ENCODE data around the gene DOCK7.
A peak's percentile ranks its signal among the peaks of the same experiment; 100 is the strongest.
"Not testable (repeated sequence)": the region's sequence is repeated elsewhere in the genome, so short reads cannot be mapped to it uniquely, and the experiment has no call there.

DOCK7 gene

DNA sequence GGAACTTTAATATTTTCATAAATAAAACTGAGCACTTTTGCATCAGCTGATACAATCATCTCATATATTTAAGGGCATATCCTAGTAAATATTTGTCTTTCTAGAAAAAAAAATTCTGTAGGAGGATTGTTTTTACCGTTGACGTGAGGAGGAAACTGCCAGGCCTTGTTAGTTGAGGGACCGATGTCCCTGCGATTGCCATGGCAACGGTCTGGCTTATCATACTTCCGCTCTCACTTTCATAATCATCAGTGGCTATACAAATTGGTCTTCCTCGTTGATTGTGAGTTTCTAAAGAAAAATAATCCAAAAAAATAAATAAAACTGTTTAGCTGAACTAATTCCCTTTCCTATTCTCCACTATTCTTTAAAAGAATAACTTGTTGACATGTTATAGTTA, 160.2 kb downstream of the DOCK7 start:
- DNase-seq, result no peak

DNA sequence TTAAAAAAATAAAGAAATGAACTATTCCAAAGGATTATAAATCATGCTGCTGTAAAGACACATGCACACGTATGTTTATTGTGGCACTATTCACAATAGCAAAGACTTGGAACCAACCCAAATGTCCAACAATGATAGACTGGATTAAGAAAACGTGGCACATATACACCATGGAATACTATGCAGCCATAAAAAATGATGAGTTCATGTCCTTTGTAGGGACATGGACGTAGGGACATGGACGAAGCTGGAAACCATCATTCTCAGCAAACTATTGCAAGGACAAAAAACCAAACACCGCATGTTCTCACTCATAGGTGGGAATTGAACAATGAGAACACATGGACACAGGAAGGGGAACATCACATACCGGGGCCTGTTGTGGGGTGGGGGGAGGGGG, 160.8 kb downstream of the DOCK7 start:
- DNase-seq, result not testable (repeated sequence)

- DNase-seq, result no peak
Observed at GRCh38 chr1:62523860-62524259, 164.3 kb downstream of the DOCK7 start.

GRCh38 chr1:62516600-62516999, 171.6 kb downstream of the DOCK7 start:
- DNase-seq, result no peak

DNA sequence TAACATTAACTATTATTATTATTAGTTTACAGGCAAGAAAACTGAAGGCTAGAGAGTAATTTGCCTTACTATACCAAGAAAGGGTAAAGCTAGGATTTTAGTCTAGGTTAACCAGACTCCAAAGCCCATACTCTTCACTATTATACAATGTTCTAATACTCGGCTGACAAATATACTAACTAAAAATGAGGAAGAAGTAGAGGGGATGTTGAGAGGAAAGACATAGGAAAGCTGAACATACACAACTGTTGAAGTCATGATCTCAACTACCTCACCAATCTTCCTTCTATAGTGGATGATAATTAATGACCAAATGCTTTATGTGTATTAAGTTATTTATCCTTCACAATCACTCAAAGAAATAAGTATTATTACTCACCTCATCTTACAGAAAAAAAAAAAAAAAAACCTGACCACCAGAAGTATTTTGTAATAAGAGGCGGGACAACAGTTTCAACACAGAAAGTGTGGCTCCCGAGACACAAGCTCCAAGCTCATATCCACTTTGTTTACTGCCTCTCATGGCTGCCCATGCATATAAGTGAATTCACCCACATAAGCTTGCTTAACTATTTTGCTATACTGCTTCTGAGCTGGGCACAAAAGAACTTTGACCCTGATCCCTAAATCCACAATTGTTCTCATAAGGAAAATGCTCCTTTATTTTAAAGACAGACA, 173.3 kb downstream of the DOCK7 start:
- DNase-seq, result no peak

DNA sequence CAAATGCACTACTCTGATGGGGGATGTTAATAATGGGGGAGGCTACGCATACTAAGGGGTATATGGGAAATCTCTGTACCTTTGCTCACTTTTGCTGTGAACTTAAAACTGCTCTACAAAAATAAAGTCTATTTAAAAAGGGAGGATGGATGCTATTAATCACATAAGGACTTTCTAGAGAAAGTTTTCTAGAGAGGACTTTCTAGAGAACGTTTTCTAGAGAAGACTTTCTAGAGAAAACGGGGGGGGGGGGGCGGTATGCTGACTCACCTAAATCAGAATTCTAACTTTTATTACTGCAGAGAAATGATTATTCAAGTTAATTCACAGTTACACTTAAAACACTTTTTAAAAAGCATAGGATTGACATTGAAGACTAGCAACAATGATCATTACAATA, 175.2 kb downstream of the DOCK7 start:
- DNase-seq, result no peak

GRCh38 chr1:62509028-62509427, 179.2 kb downstream of the DOCK7 start:
- DNase-seq, result no peak

GRCh38 chr1:62508187-62508758, 179.9 kb downstream of the DOCK7 start:
- peak; percentile 12 for DNase-seq

DNA sequence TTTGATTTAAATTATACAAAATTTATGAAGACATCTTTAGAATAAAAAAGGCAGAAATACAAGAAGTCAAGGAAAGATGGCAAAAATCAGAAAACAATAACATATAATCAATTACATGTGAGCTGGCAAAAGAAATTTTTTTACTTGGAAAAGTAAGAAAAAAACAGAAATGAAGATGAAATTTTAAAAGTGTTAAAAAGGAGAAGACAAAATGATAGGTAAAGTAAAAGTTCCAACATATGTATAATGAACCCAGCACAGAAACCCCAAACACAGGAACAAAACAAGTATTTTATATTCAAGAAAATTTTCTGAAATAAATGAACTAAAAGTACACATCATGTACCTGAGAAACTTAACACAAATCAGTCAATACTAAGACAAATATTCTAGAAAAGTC, 188.0 kb downstream of the DOCK7 start:
- DNase-seq, result no peak

- DNase-seq, result no peak
Observed at GRCh38 chr1:62494137-62494536, 194.0 kb downstream of the DOCK7 start.

- no peak for DNase-seq
Observed at GRCh38 chr1:62493656-62494055, 194.5 kb downstream of the DOCK7 start.

DNA sequence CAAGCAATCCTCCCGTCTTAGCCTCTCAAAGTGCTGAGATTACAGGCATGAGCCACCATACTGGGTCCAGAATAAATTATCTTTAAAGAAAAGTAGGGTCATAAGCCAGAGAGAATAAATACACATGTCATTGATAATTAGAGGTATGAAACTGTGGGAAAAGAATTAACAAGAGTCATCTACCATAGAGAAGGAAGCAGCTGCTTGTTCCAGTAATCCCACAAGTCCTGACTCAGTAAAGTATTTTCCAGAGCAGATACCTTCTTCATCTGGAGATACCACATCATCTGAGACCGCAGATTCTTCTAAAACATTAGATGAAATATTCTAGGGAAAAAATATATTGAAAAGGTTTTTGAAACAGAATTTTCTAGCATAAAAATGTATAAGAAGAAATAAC, 195.7 kb downstream of the DOCK7 start:
- no peak for DNase-seq

DNA sequence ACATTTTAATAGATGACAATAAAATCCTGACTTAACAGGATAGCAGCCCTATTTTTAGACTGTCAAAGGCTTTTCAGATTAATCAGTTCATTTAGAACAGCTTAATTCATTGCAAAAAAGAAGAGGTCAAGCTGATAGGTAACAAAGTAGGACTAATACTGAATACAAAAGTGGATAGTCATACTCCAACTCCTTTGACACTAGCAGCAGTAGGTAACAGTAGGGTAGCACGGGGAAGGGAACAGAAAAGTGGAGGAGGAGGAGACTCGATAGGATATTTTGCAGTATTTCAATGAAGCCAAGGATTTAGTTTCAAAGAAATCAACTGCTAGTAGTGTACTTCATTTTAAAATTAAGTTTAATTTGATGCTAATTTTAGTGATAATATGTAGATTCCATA, 200.2 kb downstream of the DOCK7 start:
- DNase-seq, result no peak

- DNase-seq, result no peak
Observed at GRCh38 chr1:62484824-62485468, 203.2 kb downstream of the DOCK7 start.

GRCh38 chr1:62481681-62482080, 206.5 kb downstream of the DOCK7 start:
- DNase-seq, result no peak

GRCh38 chr1:62476525-62477219, 211.5 kb downstream of the DOCK7 start:
- no peak for DNase-seq

GRCh38 chr1:62467092-62467491, 221.1 kb downstream of the DOCK7 start:
- DNase-seq, result no peak

DNA sequence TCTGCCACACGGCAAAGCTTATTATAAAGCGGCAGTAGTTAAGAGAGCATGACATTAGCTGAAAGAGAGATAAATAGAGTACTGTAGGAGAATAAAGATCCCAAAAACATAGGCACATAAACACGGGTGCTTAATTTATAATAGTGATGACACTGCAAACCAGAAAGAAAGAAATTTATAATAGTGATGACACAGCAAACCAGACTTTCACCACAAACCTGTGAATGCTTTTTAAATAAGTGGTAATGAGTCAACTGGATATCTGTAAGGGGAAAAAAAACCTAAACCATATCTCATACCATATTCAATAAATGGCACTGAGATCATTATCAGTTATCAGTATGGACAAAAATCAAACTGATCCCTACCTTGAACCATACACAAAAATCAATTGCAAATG, 225.8 kb downstream of the DOCK7 start:
- no peak for DNase-seq

DNA sequence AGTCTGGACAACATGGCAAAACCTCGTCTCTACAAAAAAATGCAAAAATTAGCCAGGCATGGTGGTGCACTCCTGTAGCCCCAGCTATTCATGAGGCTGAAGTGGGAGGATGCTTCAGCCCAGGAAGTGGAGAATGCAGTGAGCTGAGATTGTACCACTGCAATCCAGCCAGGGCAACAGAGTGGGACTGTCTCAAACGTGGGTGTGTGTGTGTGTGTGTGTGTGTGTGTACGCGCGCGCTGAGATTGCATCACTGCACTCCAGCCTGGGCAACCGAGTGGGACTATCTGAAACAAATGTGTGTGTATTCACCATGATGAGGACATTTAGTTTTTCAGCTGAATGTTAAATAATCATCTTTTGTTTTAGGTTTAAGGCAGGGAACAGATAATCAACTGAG, 230.2 kb downstream of the DOCK7 start:
- DNase-seq, result no peak

DNA sequence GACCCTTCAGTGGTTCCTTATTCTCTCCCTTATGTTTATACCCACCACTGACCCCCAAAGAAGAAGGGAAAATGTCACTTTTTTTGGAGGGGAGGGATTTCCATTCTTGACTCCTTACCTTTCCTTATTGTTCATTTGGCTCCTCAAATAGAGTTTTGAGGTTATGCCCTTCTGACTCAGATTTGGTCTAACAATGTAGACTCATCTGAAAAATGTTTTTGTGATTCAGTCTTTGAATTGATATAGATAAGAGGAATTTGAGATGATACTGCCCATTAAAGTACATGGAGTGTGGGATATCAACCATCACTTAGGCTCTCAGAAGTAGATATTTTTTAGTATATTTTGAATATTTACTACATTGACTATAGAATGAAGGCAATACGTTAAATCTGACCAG, 235.2 kb downstream of the DOCK7 start:
- no peak for DNase-seq

GRCh38 chr1:62450301-62450700, 237.9 kb downstream of the DOCK7 start:
- no peak for DNase-seq

DNA sequence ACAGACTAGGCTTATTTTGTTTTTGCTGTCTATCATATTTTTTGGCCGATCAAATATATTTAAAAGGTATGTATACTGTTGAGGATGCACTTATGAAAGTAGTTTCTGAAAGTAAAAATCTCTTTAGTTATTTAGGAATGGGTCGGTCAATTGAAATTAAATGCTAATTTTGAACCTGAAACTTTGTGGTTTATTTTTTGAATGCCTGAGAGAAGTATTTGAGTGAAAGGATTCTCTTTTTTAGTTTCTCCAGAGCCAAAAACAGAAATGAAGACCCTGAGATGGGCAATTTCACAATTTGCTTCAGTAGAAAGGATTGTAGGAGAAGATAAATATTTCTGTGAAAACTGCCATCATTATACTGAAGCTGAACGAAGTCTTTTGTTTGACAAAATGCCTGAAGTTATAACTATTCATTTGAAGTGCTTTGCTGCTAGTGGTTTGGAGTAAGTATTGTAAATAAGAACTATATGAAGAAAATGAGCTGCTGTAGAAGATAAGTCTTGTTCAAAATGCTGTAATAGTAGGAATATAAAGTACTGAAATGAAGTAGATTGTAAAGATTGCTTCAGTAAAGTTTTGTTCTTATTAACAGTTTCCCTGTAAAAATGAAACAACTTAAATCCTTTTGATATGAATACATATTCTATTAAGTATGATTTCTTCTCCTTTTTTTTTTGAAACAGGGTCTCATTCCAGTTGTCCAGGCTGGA, 239.8 kb downstream of the DOCK7 start:
- no peak for DNase-seq

DNA sequence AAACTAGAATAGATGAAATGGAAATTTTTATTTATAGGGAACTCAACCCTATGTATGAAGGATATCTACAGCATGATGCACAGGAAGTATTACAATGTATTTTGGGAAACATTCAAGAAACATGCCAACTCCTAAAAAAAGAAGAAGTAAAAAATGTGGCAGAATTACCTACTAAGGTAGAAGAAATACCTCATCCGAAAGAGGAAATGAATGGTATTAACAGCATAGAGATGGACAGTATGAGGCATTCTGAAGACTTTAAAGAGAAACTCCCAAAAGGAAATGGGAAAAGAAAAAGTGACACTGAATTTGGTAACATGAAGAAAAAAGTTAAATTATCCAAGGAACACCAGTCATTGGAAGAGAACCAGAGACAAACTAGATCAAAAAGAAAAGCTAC, 243.5 kb downstream of the DOCK7 start:
- DNase-seq, result no peak
